A549 treated with DMSO at 1 μM for 4 hours (cell line): ENCODE results near the gene TRIM34. TPM values are rescaled to one million over a fixed set of nuclear protein-coding genes. Genes with fewer than 3 reads are reported as not detected.

ENCODE experiments used
- total RNA-seq: library from RNA; stranded (reverse); fragments of 200-300 nt; extraction: Qiagen RNA extraction; gene quantifications from 5 replicates; pipeline ENCODE4 v1.2.3, GENCODE V29; 2022; ENCODE audit warnings: low read depth

The TRIM34 gene, protein sequence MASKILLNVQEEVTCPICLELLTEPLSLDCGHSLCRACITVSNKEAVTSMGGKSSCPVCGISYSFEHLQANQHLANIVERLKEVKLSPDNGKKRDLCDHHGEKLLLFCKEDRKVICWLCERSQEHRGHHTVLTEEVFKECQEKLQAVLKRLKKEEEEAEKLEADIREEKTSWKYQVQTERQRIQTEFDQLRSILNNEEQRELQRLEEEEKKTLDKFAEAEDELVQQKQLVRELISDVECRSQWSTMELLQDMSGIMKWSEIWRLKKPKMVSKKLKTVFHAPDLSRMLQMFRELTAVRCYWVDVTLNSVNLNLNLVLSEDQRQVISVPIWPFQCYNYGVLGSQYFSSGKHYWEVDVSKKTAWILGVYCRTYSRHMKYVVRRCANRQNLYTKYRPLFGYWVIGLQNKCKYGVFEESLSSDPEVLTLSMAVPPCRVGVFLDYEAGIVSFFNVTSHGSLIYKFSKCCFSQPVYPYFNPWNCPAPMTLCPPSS
- 3.1 to 4.0 TPM (median 3.4 TPM) in 5 replicates for total RNA-seq

DNA sequence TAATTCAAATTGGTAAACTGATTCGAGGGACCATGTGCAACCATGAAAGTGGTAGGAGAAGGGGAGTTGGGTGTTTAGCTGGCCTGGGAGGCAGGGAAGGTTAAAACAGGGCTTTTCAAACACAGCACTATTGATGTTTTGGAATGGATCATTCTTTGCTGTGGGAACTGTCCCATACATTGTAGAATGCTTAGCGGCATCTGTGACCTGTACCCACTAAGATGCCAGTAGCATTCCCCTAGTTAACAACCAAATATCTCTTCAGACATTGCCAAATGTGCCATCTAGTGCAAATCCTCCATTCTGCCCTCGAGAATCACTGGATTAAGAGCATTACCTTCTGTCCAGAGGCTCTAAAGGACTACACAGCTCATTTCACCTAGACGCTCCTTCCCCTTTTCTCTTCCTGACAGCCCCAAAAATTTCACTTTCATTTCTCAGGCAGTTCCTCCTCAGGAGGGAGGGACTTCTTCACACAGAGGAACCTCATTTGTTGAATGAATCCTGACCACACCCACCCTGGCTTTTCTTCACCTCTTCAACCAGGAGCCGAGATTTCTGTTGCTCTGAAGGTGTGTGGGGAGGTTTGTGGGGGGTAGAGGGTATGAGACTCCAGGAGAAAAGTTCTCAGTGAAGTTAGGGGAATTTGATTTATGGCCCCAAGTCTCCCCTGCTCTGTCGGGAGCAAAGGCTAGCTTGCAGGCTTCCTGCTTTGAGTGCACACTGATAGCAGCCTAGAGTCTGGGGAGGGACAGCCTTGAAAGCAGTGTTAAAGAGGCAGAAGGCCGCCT, at the start of gene TRIM34:
TRIM34 (plus strand) TSS at position 513 of the 791 bp plus-strand sequence. CDS start 7,331 bp downstream, outside the sequence.

DNA sequence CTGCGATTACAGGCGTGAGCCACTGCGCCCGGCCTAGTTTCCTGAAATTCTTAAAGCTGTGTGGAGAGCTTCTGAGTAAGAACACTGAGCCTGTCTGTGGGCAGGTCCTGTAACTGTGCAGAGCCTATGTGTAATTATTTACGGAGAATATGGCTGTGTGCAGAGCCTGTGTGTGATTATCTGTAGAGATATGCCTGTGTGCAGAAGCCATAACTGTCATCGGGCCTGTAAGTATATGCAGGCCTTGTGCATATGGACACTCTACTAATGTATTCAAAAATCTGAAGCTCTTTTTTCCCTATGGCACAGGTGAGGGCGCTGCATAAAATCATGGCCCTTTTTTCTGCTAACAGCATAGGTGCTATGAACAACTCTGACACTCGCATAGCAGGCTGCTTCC, 44.2 kb upstream of the TRIM34 start, which contains the start of gene OR52B6:
OR52B6 (plus strand) TSS at position 301 of the 400 bp plus-strand sequence; CDS start at position 301, 0 bp downstream.

DNA sequence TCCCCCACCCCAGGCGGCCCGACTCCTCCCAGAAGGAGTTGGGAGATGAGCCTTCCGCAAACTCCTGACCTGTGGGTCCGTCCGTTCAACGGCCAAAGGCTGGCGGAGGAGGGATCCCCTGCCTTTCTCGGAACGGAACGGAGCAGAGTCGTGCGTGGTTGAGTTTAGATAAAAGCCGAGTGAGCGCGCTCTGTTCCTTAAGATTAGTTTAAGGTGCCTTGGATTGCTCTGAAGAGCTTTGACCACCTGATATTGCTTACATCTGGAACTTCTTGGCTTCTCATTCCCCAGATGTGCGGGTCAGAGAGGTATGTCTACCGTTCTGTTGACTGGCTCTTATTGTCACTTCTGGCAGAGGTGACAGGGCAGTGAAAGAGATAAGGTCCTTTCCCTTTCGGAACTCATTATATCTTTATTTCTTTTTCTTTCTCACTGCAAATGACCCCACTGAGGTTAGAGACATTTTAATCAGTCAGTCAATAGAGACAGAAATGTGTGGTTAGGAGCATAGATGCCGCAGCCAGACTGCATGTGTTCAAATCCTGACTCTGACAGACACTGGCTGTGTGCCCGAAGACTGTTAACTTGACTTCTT, 28.1 kb upstream of the TRIM34 start, which contains the start of gene TRIM6:
TRIM6 (plus strand) TSS at position 31 of the 595 bp plus-strand sequence; CDS start at position 292, 261 bp downstream.

DNA sequence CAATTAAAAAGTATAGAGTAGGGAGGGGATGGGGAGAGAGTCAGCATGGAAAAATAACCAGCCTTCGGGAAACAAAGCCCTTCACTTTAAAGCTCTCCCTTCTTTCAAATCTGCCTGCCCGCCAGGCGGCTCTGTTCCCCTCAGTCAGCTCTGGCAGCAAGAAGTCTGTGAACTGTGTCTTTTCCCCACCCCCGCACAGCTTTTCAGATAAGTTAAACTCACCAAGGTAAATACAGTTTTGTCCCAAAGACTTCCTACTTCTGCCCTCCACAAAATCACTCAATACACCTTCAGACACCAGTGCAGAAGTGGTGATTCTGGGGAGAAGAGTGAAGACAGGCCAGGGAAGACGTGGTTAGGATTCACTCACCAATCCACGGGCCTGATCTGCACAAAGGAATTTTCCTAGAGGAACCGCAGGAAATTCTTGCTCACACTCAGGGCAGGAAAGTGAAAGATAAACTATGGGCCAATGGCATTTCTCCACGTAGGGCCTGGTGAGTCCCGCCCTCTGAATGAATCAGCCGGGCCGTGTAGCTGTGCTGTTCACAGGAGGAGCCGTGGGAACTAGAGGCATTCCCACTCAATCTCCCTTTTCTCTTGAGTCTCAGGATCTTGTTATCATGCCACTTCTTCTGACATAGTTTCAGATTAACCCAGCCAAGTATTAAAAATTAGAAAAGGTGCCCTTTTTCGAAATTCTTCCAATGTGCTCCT, 60.0 kb downstream of the TRIM34 start, which contains the start of gene TRIM5:
TRIM5 (minus strand) TSS at position 429 of the 717 bp plus-strand sequence. CDS start 4,897 bp downstream, outside the sequence.

DNA sequence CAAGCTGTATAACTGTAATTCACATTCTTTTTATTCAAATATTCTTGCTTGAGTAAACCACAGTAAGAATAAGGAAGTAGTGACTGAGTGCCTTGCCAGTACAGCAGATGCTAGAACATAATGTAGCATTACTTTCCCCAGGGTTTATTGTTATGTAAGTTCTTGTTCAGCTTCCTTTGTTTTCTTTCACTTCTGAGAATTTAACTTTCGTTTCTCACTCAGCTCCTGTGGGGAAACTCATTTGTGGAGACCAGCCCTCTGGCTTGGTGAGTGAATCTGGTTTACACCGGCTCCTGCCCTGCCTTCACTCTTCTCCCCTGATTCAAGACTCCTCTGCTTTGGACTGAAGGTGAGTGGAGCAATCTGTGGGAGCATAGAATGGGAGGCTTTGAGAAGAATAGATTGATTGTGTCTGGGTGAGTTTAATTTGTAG, 64.8 kb downstream of the TRIM34 start, which contains the start of gene TRIM22:
TRIM22 (plus strand) TSS at position 240 of the 433 bp plus-strand sequence. CDS start 6,443 bp downstream, outside the sequence.

Other genes starting within 250 kb of the TRIM34 start
- not detected in 5 replicates for gene OR51M1, start 241.2 kb upstream of the TRIM34 start, total RNA-seq
- gene OR51Q1, start 202.9 kb upstream of the TRIM34 start, total RNA-seq = not detected in 5 replicates
- not detected in 5 replicates for gene OR51I1, start 183.5 kb upstream of the TRIM34 start, total RNA-seq
- not detected in 5 replicates for gene OR51I2, start 175.7 kb upstream of the TRIM34 start, total RNA-seq
- not detected in 5 replicates for gene OR52D1, start 136.3 kb upstream of the TRIM34 start, total RNA-seq
- not detected in 5 replicates for gene UBQLN3, start 115.0 kb upstream of the TRIM34 start, total RNA-seq
- gene UBQLNL, start 108.3 kb upstream of the TRIM34 start, total RNA-seq = 0.03 TPM in 2 of 5 replicates, not detected in the others
- not detected in 5 replicates for gene OR52H1, start 76.5 kb upstream of the TRIM34 start, total RNA-seq
- not detected in 5 replicates for gene OR52B6, start 44.1 kb upstream of the TRIM34 start, total RNA-seq
- gene TRIM6, start 28.4 kb upstream of the TRIM34 start, total RNA-seq = 11.4 to 16.0 TPM (median 13.3 TPM) in 5 replicates
- gene TRIM5, start 60.1 kb downstream of the TRIM34 start, total RNA-seq = 12.7 to 15.0 TPM (median 12.9 TPM) in 5 replicates
- gene TRIM22, start 64.8 kb downstream of the TRIM34 start, total RNA-seq = 0.42 to 1.0 TPM (median 0.66 TPM) in 5 replicates
- gene OR56B1, start 111.4 kb downstream of the TRIM34 start, total RNA-seq = not detected in 5 replicates
- gene OR52N4, start 129.2 kb downstream of the TRIM34 start, total RNA-seq = not detected in 5 replicates
- gene OR52N5, start 158.4 kb downstream of the TRIM34 start, total RNA-seq = not detected in 5 replicates
- not detected in 5 replicates for gene OR52N1, start 166.3 kb downstream of the TRIM34 start, total RNA-seq
- gene OR52N2, start 183.9 kb downstream of the TRIM34 start, total RNA-seq = not detected in 5 replicates
- gene OR52E6, start 216.9 kb downstream of the TRIM34 start, total RNA-seq = not detected in 5 replicates
- gene OR52E8, start 232.7 kb downstream of the TRIM34 start, total RNA-seq = not detected in 5 replicates